ENCODE results near the gene RASGRF1.

- no peak for TF ChIP-seq CTCF (conservative IDR thresholded peaks at IDR 0.05; ENCODE audit: low read length)
- no peak for TF ChIP-seq EZH2phosphoT487 (IDR thresholded peaks at IDR 0.05; ENCODE audit: borderline replicate concordance)
These were observed 94.4 kb downstream of the RASGRF1 start for GRCh38 chr15:78995921-78996893.
